EH (cell line): Measurements from ENCODE around the gene POLR2J.
"Not testable (repeated sequence)": the region's sequence is repeated elsewhere in the genome, so short reads cannot be mapped to it uniquely, and the experiment has no call there.

Source experiments
- DNase-seq: peaks from one replicate; pipeline ENCODE4 v3.0.0-alpha.2; 2015; ENCODE audit warnings: low read depth

The POLR2J gene

GRCh38 chr7:102478314-102479208, at the start of gene POLR2J:
Gene POLR2J (minus strand): TSS chr7:102478922. CDS start chr7:102478860, 62 bp downstream.
- DNase-seq = peak; percentile 57

DNA sequence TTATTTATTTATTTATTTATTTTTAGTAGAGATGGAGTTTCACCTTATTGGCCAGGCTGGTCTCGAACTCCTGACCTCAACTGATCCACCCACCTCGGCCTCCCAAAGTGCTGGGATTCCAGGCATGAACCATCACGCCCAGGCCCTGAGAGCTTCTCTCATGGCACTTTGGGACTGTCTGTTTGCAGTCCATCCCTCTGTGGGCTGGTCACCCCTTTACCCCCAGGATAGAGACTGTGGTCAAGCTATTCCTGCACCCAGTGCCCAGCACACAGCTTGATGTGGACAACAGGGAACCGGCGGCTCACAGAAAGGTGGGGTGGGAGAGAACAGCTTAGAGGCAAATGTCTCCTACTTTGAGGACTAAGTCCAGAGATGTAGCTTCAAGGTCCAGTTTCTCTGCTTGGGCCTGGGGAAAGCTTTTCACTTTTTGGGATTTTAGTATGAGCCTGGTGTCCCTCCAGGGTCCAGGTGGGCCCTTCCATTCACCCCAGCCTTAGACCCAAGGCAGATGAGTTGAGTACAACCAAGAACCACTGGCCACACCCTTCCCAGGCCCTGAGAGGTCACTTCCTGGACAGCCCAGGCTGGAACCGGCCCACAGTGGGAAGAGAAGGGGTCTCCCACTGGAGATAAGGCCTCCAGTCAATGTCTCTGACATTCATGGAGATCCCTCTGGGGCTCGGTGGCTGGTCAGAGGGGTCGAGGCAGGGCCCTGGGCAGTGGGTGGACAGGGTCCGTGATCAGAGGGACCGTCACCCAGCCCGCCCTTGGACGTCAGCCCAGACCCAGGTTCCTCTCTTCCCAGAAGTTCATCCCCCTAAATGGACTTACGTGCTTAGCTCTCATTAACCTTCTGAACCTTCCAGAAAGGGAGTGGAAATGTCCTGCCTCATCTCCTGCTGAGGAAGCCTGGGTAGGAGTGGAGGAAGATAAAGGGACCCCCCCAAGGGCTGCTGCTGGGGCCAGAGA, 49.4 kb upstream of the POLR2J start:
- not testable (repeated sequence) for DNase-seq

DNA sequence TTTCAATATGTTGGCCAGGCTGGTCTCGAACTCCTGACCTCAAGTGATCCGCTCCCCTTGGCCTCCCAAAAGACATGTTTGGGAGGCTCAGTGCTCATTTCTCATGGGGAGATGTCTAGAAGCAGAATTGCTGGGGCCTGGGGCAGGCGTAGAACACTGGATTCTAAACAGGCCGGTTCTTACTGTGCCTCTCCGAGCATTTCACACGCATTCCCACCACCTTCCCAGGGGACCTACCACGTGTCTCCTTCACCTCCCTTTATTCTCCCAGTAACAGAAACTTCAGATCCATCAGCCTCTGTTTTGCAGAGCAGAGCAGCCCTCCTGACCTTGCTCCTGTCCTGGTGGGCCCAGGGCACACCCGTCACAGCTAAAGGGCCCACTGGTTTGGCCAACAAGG, 48.5 kb upstream of the POLR2J start:
- not testable (repeated sequence) for DNase-seq

- DNase-seq = not testable (repeated sequence)
These were observed 46.1 kb upstream of the POLR2J start for GRCh38 chr7:102524803-102525202.

DNA sequence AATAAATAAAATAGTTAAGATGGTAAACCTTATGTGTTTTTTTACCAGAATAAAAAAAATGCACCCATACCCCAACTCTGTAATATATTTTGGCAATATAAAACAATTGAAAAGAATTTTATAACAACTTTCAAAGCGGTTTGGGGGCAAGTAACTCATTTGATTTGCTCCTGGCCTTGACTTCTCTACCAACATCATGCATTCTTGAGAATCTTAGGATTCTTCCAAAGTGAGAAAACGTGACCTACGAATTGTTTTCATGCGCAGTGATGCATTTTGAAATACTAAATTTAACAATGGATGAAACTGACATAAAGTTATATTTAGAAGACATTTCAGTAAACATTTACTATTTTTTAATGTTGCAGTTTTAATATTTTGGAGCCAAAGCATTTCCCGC, 42.1 kb upstream of the POLR2J start:
- DNase-seq = peak; percentile 74

DNA sequence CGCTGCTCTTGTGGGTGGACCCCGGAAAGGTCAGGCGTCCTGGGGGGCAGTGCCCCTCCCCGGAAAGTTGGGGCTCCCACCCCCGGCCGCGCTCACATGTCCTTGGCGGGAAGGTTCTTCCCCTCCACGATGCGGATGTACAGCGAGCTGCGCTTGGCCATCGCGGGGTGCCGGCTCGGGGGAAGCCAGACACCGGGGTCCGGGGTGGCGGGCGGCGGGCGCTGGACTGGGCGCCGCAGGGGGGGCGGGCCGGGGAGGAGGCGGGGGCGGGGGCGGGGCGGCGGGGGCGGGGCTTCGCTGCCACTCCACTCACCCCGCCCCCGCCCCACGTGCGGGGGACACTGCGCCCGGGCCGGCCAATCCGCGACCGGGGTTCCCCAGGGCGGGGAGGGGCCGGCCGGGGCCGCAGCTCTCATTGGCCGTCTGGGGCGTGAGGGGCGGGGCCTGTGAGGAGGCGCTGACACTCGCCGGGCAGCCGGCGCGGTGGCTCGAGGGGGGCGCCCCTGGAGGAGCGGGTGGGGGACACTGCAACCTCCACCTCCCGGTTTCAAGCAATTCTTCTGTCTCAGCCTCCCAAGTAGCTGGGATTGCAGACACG, 38.9 kb upstream of the POLR2J start, which contains the start of gene RASA4B:
TSS of gene RASA4B (minus strand) at position 228 of the 598 bp plus-strand sequence. CDS start at position 161, 67 bp downstream.
- DNase-seq = peak; percentile 51

- not testable (repeated sequence) for DNase-seq
These were observed 38.2 kb upstream of the POLR2J start for GRCh38 chr7:102516951-102517350.

- DNase-seq = not testable (repeated sequence)
These were observed 37.2 kb upstream of the POLR2J start for GRCh38 chr7:102515889-102516288.

GRCh38 chr7:102514881-102515721, 36.4 kb upstream of the POLR2J start:
- not testable (repeated sequence) for DNase-seq

- DNase-seq = peak; percentile 94
These were observed 34.0 kb upstream of the POLR2J start for GRCh38 chr7:102512642-102513221.

DNA sequence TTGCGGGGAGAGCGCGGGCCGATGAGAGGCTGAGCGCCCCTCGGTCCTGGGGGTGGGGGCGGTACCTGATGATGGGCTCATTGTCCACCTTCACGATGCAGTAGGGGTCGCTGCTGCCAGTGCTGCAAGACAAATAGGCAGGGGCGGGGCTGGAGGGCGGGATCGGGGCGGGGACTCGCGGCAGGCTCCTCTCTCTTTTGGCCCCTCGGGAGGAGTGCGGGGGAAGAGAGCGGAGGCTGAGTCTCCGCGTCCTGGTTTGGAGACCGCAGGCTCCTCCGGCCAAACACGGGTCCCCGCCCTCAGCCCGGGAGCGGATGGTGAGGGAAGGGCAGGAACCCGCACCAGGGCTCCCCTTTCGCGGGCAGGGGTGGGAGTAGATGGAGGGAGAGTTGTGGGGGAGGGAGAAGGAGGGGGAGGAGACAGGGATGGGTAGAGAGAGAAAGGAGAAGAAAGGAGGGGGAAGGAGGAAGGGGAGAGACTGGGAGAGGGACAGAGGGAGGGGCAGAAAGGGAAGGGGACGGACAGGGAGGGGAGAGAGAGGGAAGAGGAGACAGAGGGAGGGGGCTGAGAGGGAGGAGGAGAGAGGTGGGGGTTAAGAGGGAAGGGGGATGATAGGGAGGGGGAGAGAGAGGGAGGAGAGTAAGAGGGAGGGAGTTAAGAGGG, 33.3 kb upstream of the POLR2J start:
- DNase-seq = not testable (repeated sequence)

- DNase-seq = not testable (repeated sequence)
These were observed 31.9 kb upstream of the POLR2J start for GRCh38 chr7:102510575-102510974.

GRCh38 chr7:102507410-102508088, 28.8 kb upstream of the POLR2J start:
- DNase-seq = not testable (repeated sequence)

- DNase-seq = not testable (repeated sequence)
These were observed 26.8 kb upstream of the POLR2J start for GRCh38 chr7:102505298-102506185.

- DNase-seq = not testable (repeated sequence)
These were observed 24.4 kb upstream of the POLR2J start for GRCh38 chr7:102503141-102503540.

DNA sequence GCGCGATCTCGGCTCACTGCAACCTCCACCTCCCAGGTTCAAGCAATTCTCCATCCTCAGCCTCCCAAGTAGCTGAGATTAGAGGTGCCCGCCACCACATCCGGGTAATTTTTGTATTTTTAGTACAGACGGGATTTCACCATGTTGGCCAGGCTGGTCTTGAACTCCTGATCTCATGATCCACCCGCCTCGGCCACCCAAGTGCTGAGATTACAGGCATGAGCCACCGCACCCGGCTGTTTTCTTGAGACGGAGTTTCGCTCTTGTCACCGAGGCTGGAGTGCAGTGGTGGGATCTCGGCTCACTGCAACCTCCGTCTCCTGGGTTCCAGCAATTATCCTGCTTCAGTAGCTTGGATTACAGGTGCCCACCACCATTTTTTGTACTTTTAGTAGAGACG, 19.6 kb upstream of the POLR2J start:
- not testable (repeated sequence) for DNase-seq

GRCh38 chr7:102497308-102497707, 18.6 kb upstream of the POLR2J start:
- not testable (repeated sequence) for DNase-seq

GRCh38 chr7:102496861-102497260, 18.1 kb upstream of the POLR2J start:
- not testable (repeated sequence) for DNase-seq
